AG04449 (cell line): ENCODE results near the gene CPNE1.

Source experiments
- CTCF ChIA-PET: fragments of 350-600 bp; formaldehyde crosslinking; extraction: SDS; loops from one replicate; lab custom pipeline; 2021; ENCODE audit warnings: antibody characterized with exemption; lab: Yijun Ruan, JAX
- POLR2A ChIA-PET: fragments of 400-600, 350-600 bp; formaldehyde crosslinking; extraction: SDS; loops from one replicate; lab custom pipeline; 2020; ENCODE audit warnings: antibody characterized with exemption, inconsistent platforms; lab: Yijun Ruan, JAX
- DNase-seq: peaks from one replicate; pipeline ENCODE4 v3.0.0-alpha.2; 2010; ENCODE audit warnings: low read depth, low spot score
- H3K4me3 ChIP-seq: 2 replicates; pipeline ENCODE4 v1.5.1; 2011; ENCODE audit warnings: low read depth, mild to moderate bottlenecking, control low read depth, low read length
- TF ChIP-seq, protein P1 (sequence below): IDR thresholded peaks from one replicate; pipeline ENCODE4 v1.5.1; 2011; ENCODE audit warnings: mild to moderate bottlenecking, moderate library complexity, low read length, control low read depth, inconsistent platforms; ENCODE audit not compliant: insufficient read depth; ENCODE audit errors: missing control alignments

CPNE1 gene

DNA sequence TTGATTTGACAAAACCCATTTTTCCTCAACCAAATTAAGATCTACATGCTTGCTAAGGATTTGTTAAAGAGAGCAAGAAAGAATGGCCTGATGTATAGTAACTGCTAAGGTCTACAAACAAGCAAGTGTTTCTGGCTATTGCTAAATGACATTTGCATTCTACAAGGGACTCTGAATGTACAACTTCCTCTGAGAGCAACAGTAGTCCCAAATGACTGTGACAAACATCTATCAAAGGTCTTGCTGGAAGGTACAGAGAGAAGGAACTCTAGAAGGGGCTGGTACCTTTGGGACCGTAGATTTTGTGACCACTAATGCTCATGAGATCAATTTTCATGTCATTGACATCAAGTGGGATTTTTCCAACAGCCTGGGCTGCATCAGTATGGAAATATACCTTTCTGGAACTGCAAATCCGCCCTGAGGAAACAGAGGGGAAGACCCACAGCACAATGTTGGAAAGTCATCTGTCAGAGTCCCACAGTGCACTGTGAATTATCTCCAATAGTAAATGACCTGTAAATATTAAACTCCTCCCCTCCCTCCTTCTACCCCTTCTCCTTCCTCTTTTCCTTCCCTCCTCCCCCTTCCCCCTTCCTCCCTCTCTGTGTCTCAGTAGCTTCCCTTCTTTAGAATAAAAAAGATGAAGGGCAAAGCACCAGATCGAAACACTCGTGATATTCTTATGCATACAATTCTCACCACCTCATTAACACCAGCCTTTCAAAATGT, 15.9 kb upstream of the CPNE1 start:
- no peak for DNase-seq
- CTCF ChIA-PET: interaction anchor here (0.9 kb wide), 1 partner anchor 13 kb away, joined by 3 read pairs; no protein-coding TSS in a partner anchor
- no peak overlapping the region for H3K4me3 ChIP-seq
- POLR2A ChIA-PET: no interaction called here
- TF ChIP-seq, protein P1, sequence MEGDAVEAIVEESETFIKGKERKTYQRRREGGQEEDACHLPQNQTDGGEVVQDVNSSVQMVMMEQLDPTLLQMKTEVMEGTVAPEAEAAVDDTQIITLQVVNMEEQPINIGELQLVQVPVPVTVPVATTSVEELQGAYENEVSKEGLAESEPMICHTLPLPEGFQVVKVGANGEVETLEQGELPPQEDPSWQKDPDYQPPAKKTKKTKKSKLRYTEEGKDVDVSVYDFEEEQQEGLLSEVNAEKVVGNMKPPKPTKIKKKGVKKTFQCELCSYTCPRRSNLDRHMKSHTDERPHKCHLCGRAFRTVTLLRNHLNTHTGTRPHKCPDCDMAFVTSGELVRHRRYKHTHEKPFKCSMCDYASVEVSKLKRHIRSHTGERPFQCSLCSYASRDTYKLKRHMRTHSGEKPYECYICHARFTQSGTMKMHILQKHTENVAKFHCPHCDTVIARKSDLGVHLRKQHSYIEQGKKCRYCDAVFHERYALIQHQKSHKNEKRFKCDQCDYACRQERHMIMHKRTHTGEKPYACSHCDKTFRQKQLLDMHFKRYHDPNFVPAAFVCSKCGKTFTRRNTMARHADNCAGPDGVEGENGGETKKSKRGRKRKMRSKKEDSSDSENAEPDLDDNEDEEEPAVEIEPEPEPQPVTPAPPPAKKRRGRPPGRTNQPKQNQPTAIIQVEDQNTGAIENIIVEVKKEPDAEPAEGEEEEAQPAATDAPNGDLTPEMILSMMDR: no peak

DNA sequence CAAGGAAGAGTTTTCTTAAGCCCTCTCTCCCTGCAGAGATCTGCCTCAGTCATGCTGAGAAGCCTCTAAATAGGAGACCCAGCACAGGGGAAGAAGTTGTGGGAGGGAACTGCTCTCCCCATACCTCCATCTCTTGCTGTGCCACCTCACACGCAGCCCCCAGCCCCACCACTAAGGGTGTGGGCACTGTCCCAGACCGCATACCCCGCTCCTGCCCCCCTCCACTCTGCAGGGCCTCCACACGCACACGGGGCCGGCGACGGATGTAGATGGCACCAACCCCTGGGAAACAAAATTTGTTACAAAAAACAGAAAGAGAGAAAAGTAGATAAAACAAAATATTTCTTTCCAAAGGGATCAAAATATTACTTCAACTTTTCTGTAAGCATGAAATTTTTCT, 10.2 kb upstream of the CPNE1 start:
- TF ChIP-seq, protein P1: no peak
- POLR2A ChIA-PET: no interaction called here
- no peak for DNase-seq
- CTCF ChIA-PET: interaction anchor here (1.6 kb wide), 1 partner anchor 8 kb away, joined by 7 read pairs; no protein-coding TSS in a partner anchor
- no peak overlapping the region for H3K4me3 ChIP-seq

DNA sequence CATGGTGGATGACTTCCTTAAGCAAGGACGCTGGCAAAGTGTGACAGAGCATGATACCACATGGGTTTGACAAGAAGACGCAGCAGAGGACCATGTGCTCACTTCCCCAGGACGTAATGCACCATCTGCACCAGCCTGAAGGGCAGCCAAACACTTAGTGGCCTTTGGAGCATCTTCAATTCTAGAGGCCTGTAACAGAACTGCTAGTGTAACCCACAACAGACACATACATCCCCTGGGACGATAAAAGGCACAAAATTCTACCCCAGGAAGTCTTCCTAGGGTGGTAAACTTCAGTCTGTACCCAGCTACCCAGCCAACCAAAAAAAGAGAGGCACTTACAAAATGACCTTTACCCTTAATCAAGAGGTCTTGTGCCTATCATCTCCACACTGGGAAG, 9.2 kb upstream of the CPNE1 start:
- ChIA-PET CTCF (interaction anchor here (1.3 kb wide), 1 partner anchor 50 kb away, joined by 3 read pairs; no protein-coding TSS in a partner anchor), POLR2A (no interaction called here)

DNA sequence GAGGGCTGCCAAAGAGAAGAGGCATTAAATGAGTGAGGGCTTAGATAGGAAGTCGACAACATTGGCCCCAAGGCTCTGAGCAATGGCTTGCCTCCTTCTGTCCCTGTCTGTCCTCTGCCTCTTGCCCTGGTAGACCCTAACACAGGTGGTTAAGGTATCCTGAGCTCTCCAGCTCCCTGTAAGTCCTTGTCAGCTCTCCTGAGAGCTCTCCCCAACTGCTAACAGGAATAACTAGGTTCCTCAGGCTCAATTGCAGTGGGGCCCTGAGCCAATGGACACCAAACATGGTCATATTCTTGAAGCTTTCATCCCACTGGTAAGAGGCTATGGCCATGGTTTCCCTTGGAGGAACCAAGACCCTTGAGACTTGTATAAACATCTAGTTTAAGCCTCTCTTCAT, 5.0 kb upstream of the CPNE1 start:
- POLR2A ChIA-PET: interaction anchor here (0.7 kb wide), 1 partner anchor 73 kb away, joined by 3 read pairs; the partner anchor contains the start of gene RBM39
- CTCF ChIA-PET: interaction anchor here (1.6 kb wide), 1 partner anchor 51 kb away, joined by 3 read pairs; no protein-coding TSS in a partner anchor
- no peak for DNase-seq
- H3K4me3 ChIP-seq: no peak overlapping the region
- TF ChIP-seq, protein P1: no peak

More for the DNA sequence above, 9.2 kb upstream of the CPNE1 start:
- DNase-seq: no peak
- TF ChIP-seq, protein P1: no peak
- H3K4me3 ChIP-seq: no peak overlapping the region

DNA sequence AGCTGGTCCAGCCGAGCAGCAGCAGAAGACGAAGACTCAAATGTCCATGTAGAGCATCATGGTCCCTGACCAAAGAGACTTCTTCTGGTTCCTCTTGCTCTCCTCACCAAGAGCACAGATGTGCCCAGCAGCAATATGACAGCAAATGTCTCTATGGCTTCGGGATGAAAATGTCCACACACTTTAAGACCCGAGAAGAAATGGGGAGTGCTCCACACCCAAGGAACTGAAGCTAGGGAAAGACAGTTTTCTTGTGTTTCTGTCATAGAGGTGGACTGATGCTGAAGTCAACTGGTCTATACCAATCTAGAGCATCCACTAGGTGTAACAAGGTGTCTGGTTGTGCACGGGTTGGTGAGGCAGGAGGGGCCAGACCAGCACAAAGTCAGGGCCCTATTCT, 4.5 kb upstream of the CPNE1 start:
- TF ChIP-seq, protein P1: no peak
- DNase-seq: no peak
- no peak overlapping the region for H3K4me3 ChIP-seq
- ChIA-PET POLR2A (interaction anchor here (0.7 kb wide), 1 partner anchor 73 kb away, joined by 3 read pairs; the partner anchor contains the start of gene RBM39), CTCF (interaction anchor here (1.6 kb wide), 1 partner anchor 50 kb away, joined by 3 read pairs; no protein-coding TSS in a partner anchor)

DNA sequence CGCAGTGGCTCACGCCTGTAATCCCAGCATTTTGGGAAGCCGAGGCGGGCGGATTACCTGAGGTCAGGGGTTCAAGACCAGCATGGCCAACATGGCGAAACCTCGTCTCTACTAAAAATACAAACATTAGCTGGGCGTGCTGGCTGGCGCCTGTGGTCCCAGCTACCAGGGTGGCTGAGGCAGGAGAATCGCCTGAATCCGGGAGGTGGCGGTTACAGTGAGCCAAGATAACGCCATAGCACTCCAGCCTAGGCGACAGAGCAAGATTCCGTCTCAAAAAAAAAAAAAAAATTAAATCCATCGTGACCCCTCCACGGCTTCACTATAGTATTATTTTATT, 1.2 kb upstream of the CPNE1 start:
- ChIA-PET POLR2A (interaction anchor here (0.7 kb wide), 1 partner anchor 48 kb away, joined by 7 read pairs; no protein-coding TSS in a partner anchor), CTCF (interaction anchor here (1.2 to 1.3 kb wide), 2 partner anchors 10 to 12 kb away, joined by 4 to 7 read pairs; no protein-coding TSS in a partner anchor)
- TF ChIP-seq, protein P1: no peak
- no peak for DNase-seq
- no peak overlapping the region for H3K4me3 ChIP-seq
